AG09309 (cell line): ENCODE data around the gene MTMR6.
A peak's percentile ranks its signal among the peaks of the same experiment; 100 is the strongest.

Source experiments
- DNase-seq: peaks from one replicate; pipeline ENCODE4 v3.0.0-alpha.2; 2010; ENCODE audit warnings: low read depth
- H3K4me3 ChIP-seq: 2 replicates; pipeline ENCODE4 v1.5.1; 2011; ENCODE audit warnings: mild to moderate bottlenecking, low read depth, low read length, moderate library complexity; ENCODE audit not compliant: control insufficient read depth
- CTCF ChIP-seq: IDR thresholded peaks from 2 replicates; pipeline ENCODE4 v1.5.1; 2011; ENCODE audit warnings: mild to moderate bottlenecking, low read depth, low read length, inconsistent platforms; ENCODE audit not compliant: insufficient read depth, control insufficient read depth; ENCODE audit errors: missing control alignments

Gene MTMR6

GRCh38 chr13:25281193-25281934 lies 5.9 kb downstream of the MTMR6 start:
- no peak for TF ChIP-seq CTCF
- DNase-seq = no peak
- H3K4me3 ChIP-seq = no peak overlapping the region

DNA sequence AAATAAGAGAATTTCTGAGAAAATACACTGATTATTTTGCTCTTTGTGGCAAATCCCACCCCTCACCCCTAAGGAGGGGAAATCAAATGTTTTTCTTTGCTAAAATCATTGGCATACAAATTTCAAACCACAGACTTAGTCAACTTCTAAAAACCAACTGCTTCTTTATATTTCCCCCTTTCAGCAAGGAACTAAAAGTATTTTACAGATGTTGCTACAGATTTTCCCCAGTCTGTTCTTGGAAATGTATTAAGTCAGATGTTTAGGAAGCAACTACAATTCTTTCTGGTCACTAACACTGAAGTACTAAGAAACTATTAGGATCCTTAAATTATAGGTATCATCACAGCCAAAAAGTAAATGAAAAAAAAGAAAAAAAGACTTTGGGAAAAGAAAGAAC lies 6.9 kb downstream of the MTMR6 start:
- TF ChIP-seq CTCF = no peak
- no peak overlapping the region for H3K4me3 ChIP-seq
- no peak for DNase-seq

DNA sequence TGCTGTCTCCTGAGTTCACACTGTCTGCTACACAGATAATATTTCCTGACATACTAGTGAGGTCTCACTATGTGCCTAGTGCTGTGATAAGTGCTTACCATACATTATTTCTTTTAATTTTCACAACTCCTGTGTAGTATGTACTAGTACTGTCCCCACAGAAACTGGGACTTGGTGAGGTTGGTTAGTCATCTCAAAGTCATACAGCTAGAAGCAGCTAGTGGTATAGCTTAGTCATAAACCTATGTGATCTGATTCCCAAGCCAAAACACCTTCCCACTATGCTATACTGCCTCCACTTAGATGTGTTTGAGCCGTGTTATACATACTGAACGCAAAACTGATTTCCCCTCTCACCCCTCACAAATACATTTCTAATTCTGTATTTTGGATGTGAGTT lies 10.5 kb downstream of the MTMR6 start:
- H3K4me3 ChIP-seq = no peak overlapping the region
- TF ChIP-seq CTCF = no peak
- no peak for DNase-seq

DNA sequence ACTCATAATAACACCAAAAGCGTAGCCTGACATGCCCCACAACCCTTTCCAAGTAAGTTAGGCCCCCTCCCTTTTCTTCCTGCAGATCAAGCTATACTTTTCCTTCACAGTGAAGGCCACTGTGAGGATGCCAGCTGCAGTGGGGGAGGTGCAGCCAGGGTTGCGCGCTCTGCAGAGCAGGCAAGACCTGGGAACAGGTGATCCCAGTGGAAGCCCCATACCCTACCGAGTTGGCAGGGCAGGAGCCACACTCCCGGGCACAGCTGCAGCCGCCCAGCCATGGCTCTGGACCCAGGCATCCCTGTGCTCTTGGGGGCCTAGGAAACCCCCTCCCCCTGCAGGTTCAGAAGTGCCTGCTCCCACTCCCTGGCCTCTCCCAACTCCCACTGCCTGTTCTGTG lies 18.7 kb downstream of the MTMR6 start:
- TF ChIP-seq CTCF = no peak
- no peak overlapping the region for H3K4me3 ChIP-seq
- DNase-seq = no peak

DNA sequence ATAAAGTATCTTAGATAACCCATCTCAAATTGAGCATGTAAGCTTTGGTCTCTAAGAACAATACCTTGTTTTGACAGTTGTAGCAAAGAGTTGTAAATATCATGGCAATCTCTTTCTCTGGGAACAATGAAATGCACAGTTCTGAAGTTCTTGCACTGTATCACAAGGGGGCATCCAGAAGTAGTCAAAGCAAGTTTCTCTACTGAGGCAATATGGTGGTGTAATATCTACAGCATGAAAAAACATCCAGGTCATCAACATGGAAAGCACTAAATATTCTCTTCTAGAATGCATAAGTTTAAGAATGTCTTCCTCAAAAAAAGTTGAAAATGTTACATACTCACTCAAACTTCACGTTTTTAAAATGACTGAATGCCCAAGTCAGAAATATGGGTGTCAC lies 19.6 kb downstream of the MTMR6 start:
- DNase-seq = no peak
- no peak overlapping the region for H3K4me3 ChIP-seq
- TF ChIP-seq CTCF = peak; percentile 9

- TF ChIP-seq CTCF = no peak
- no peak overlapping the region for H3K4me3 ChIP-seq
- no peak for DNase-seq
Observed at GRCh38 chr13:25266706-25267105, 20.6 kb downstream of the MTMR6 start.
